Astrocyte (in vitro differentiated cells and primary cell): ENCODE measurements around the gene NUBPL. TPM values are rescaled to one million over a fixed set of nuclear protein-coding genes. Genes with fewer than 3 reads are reported as not detected.

ENCODE experiments used
- DNase-seq: peaks from one replicate; pipeline ENCODE4 v3.0.0-alpha.2; 2010; ENCODE audit warnings: low read depth
- FAIRE-seq: peaks from 2 replicates; lab custom pipeline; 2011; peaks lifted over from hg19 to GRCh38; lab: Jason Lieb, UNC
- H2AFZ ChIP-seq: 2 replicates; pipeline ENCODE4 v1.6.0; 2012; ENCODE audit warnings: low read depth, low read length, inconsistent platforms
- H3K27ac ChIP-seq: 2 replicates; pipeline ENCODE4 v1.5.1; 2011; ENCODE audit warnings: low read depth, low read length, inconsistent platforms
- H3K27me3 ChIP-seq: 2 replicates; pipeline ENCODE4 v1.6.0; 2011; ENCODE audit warnings: low read length, inconsistent platforms; ENCODE audit not compliant: insufficient read depth
- H3K36me3 ChIP-seq: 2 replicates; pipeline ENCODE4 v1.5.1; 2011; ENCODE audit warnings: low read length, inconsistent platforms; ENCODE audit not compliant: insufficient read depth
- H3K4me1 ChIP-seq: 2 replicates; pipeline ENCODE4 v1.5.1; 2011; ENCODE audit warnings: low read length, inconsistent platforms; ENCODE audit not compliant: insufficient read depth
- H3K4me2 ChIP-seq: 2 replicates; pipeline ENCODE4 v1.6.0; 2012; ENCODE audit warnings: low read length, inconsistent platforms
- H3K4me3 ChIP-seq: 2 replicates; pipeline ENCODE4 v1.5.1; 2011; ENCODE audit warnings: low read depth, mild to moderate bottlenecking, low read length, inconsistent platforms; ENCODE audit not compliant: insufficient read depth
- H3K79me2 ChIP-seq: 2 replicates; pipeline ENCODE4 v1.6.0; 2012; ENCODE audit warnings: mild to moderate bottlenecking, low read length, inconsistent platforms; ENCODE audit not compliant: insufficient read depth
- H3K9ac ChIP-seq: 2 replicates; pipeline ENCODE4 v1.6.0; 2012; ENCODE audit warnings: mild to moderate bottlenecking, low read length, inconsistent platforms
- H3K9me3 ChIP-seq: 2 replicates; pipeline ENCODE4 v1.5.1; 2012; ENCODE audit warnings: low read depth, mild to moderate bottlenecking, low read length, inconsistent platforms; ENCODE audit not compliant: insufficient read depth
- H4K20me1 ChIP-seq: 2 replicates; pipeline ENCODE4 v1.6.0; 2012; ENCODE audit warnings: low read length, inconsistent platforms; ENCODE audit not compliant: insufficient read depth
- H3K27ac Mint-ChIP-seq: one replicate; pipeline ENCODE4 v1.8.0; 2021; ENCODE audit warnings: mild to moderate bottlenecking, mixed read lengths; ENCODE audit not compliant: unreplicated experiment
- H3K27me3 Mint-ChIP-seq: one replicate; pipeline ENCODE4 v1.8.0; 2021; ENCODE audit warnings: low read depth, mixed read lengths; ENCODE audit not compliant: unreplicated experiment
- H3K36me3 Mint-ChIP-seq: one replicate; pipeline ENCODE4 v1.8.0; 2021; ENCODE audit warnings: low read depth, mixed read lengths; ENCODE audit not compliant: unreplicated experiment
- H3K4me1 Mint-ChIP-seq: one replicate; pipeline ENCODE4 v1.8.0; 2021; ENCODE audit warnings: low read depth, mixed read lengths; ENCODE audit not compliant: unreplicated experiment
- H3K4me3 Mint-ChIP-seq: one replicate; pipeline ENCODE4 v1.8.0; 2021; ENCODE audit warnings: mild to moderate bottlenecking, moderate library complexity, mixed read lengths; ENCODE audit not compliant: unreplicated experiment
- H3K9me3 Mint-ChIP-seq: one replicate; pipeline ENCODE4 v1.8.0; 2021; ENCODE audit warnings: mild to moderate bottlenecking, mixed read lengths; ENCODE audit not compliant: unreplicated experiment
- EZH2 ChIP-seq: IDR thresholded peaks from 2 replicates; pipeline ENCODE4 v1.6.1; 2012; ENCODE audit warnings: mild to moderate bottlenecking, low read length, inconsistent platforms; ENCODE audit not compliant: insufficient read depth
- total RNA-seq: library from RNA; stranded (reverse); gene quantifications from 2 replicates; pipeline ENCODE4 v1.2.1, GENCODE V29; 2021
- TF ChIP-seq, protein P1 (sequence below): IDR thresholded peaks from 2 replicates; pipeline ENCODE4 v1.5.1; 2011; ENCODE audit warnings: low read depth, mild to moderate bottlenecking, inconsistent platforms, low read length, moderate library complexity; ENCODE audit not compliant: insufficient read depth

The NUBPL gene
- total RNA-seq, 1 donor from 2014 or later = 9.0 TPM

DNA sequence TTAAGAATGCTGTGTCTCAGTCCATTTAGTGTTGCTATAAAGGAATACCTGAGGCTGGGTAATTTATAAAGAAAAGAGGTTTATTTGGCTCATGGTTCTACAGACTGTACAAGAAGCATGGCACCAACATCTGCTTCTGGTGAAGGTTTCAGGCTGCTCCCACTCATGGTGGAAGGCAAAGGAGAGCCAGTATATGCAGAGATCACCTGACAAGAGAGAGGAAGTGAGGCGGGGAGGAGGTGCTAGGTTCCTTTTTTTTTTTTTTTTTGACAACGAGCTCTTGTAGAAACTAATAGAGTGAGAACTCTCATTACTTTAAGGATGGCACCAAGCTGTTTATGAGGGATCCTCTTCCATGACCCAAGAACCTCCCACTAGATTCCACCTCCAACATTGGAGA, 121.6 kb downstream of the NUBPL start:
- Mint-ChIP-seq H3K4me3 (no peak overlapping the region), H3K9me3 (peaks cover 2% of the 10 kb centered on the region), H3K36me3 (peaks cover 4% of the 10 kb centered on the region), H3K27ac (no peak overlapping the region), H3K27me3 (no peaks in the 10 kb centered on the region), H3K4me1 (no peaks in the 10 kb centered on the region)
- TF ChIP-seq, protein P1, sequence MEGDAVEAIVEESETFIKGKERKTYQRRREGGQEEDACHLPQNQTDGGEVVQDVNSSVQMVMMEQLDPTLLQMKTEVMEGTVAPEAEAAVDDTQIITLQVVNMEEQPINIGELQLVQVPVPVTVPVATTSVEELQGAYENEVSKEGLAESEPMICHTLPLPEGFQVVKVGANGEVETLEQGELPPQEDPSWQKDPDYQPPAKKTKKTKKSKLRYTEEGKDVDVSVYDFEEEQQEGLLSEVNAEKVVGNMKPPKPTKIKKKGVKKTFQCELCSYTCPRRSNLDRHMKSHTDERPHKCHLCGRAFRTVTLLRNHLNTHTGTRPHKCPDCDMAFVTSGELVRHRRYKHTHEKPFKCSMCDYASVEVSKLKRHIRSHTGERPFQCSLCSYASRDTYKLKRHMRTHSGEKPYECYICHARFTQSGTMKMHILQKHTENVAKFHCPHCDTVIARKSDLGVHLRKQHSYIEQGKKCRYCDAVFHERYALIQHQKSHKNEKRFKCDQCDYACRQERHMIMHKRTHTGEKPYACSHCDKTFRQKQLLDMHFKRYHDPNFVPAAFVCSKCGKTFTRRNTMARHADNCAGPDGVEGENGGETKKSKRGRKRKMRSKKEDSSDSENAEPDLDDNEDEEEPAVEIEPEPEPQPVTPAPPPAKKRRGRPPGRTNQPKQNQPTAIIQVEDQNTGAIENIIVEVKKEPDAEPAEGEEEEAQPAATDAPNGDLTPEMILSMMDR = no peak
- no peak for TF ChIP-seq EZH2
- Histone ChIP-seq H3K9me3 (no peaks in the 10 kb centered on the region), H3K79me2 (no peaks in the 10 kb centered on the region), H4K20me1 (no peaks in the 10 kb centered on the region), H3K36me3 (no peaks in the 10 kb centered on the region), H3K27me3 (no peaks in the 10 kb centered on the region), H3K27ac (no peak overlapping the region), H3K4me1 (no peaks in the 10 kb centered on the region), H3K4me2 (no peak overlapping the region), H3K4me3 (no peak overlapping the region), H2AFZ (no peak overlapping the region), H3K9ac (no peak overlapping the region)
- DNase-seq = no peak
- FAIRE-seq = no peak

DNA sequence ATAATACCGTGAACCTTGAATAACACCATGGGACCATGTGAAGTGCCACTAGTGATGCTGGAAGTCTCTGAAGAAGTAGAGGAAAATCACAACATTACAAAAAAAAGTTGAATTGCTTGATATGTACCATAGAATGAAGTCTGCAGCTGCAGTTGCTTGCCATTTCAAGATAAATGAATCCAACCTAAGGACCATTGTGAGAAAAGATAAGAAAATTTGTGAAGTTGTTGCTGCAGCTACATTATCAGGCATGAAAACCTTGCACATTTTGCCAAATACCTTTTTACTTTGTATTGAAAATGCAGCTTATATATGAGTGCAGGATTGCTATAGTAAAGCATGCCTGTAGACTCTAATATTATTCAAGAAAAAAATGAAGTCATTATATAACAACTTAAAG, 126.5 kb downstream of the NUBPL start:
- Histone ChIP-seq H3K79me2 (no peaks in the 10 kb centered on the region), H3K4me3 (no peak overlapping the region), H3K4me2 (no peak overlapping the region), H2AFZ (no peak overlapping the region), H3K27ac (no peak overlapping the region), H3K4me1 (no peaks in the 10 kb centered on the region), H4K20me1 (no peaks in the 10 kb centered on the region), H3K9ac (no peak overlapping the region), H3K36me3 (no peaks in the 10 kb centered on the region), H3K27me3 (no peaks in the 10 kb centered on the region), H3K9me3 (no peaks in the 10 kb centered on the region)
- Mint-ChIP-seq H3K4me3 (no peak overlapping the region), H3K4me1 (no peaks in the 10 kb centered on the region), H3K27ac (no peak overlapping the region), H3K36me3 (no peaks in the 10 kb centered on the region), H3K27me3 (no peaks in the 10 kb centered on the region), H3K9me3 (peaks cover 2% of the 10 kb centered on the region)
- DNase-seq (no peak), FAIRE-seq (no peak)
- TF ChIP-seq EZH2 = no peak
- TF ChIP-seq, protein P1 = no peak

DNA sequence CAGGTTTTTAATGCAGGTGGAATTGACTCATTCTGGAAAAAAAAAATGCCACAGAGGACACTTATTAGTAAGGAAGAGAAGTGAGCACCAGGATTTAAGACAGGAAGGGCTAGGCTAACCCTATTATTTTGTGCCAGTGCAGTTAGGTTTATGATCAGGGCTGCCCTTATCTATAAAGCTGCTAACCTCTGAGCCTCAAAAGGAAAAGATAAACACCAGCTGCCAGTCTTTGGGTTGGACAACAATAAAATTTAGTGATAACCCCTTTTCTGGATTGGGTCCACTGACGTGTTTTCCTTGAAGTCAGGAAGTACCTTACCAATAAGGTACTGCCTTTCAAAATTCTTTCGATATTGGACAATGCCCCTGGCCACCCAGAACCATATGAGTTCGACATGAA, 128.9 kb downstream of the NUBPL start:
- no peak for DNase-seq
- Mint-ChIP-seq H3K4me3 (no peak overlapping the region), H3K27ac (no peak overlapping the region), H3K4me1 (no peaks in the 10 kb centered on the region), H3K36me3 (no peaks in the 10 kb centered on the region), H3K9me3 (no peaks in the 10 kb centered on the region), H3K27me3 (no peaks in the 10 kb centered on the region)
- no peaks in the 10 kb centered on the region for H3K36me3 ChIP-seq
- H3K27me3 ChIP-seq = no peaks in the 10 kb centered on the region
- no peaks in the 10 kb centered on the region for H3K4me1 ChIP-seq
- no peaks in the 10 kb centered on the region for H3K9me3 ChIP-seq
- H2AFZ ChIP-seq = no peak overlapping the region
- no peak overlapping the region for H3K4me3 ChIP-seq
- no peak for FAIRE-seq
- no peaks in the 10 kb centered on the region for H3K79me2 ChIP-seq
- H3K4me2 ChIP-seq = no peak overlapping the region
- no peak overlapping the region for H3K9ac ChIP-seq
- no peak overlapping the region for H3K27ac ChIP-seq
- TF ChIP-seq EZH2 = no peak
- TF ChIP-seq, protein P1 = no peak
- no peaks in the 10 kb centered on the region for H4K20me1 ChIP-seq
